Measurements from ENCODE around the gene PSMG3. TPM values are rescaled to one million over a fixed set of nuclear protein-coding genes. Genes with fewer than 3 reads are reported as not detected.

The PSMG3 gene
- polyA plus RNA-seq, 2 of the 4 experiments (the other 2 are of a cell fraction): 75.9 to 89.3 TPM

GRCh38 chr7:1562116-1562515, 7.7 kb downstream of the PSMG3 start:
- 86% methylated on average over 16 of the region's 16 CpGs for WGBS (ENCODE audit: missing lambda C conversion rate)
- H3K9me3 ChIP-seq: no peaks in the 10 kb centered on the region
- peak overlapping the region in 1 of 2 experiments; percentile 18; a peak in 1 of 6 replicates for H3K27ac ChIP-seq
- no peak for DNase-seq (ENCODE audit: low read depth in 1 of 2, low spot score in 1 of 2)
- FAIRE-seq: no peak
- no peak for ATAC-seq
- CTCF ChIA-PET: interaction anchor here (1.0 to 2.5 kb wide), 5 partner anchors 8 to 57 kb away, joined by 3 to 6 read pairs (median 4); no protein-coding TSS in a partner anchor
- H3K4me2 ChIP-seq: no peak overlapping the region
- peaks cover 40% of the 10 kb centered on the region for H3K4me1 ChIP-seq
- no peak for TF ChIP-seq RCOR1 (IDR thresholded peaks at IDR 0.05; ENCODE audit: low read depth, low read length)
- no peak for TF ChIP-seq JUN (IDR thresholded peaks at IDR 0.05)
- TF ChIP-seq FOSB (CRISPR knock-in tag; IDR thresholded peaks at IDR 0.05): no peak
- no peak for TF ChIP-seq FOXS1 (CRISPR knock-in tag; IDR thresholded peaks at IDR 0.05)
- TF ChIP-seq FOSL2 (IDR thresholded peaks at IDR 0.05): no peak
- no peak for TF ChIP-seq FOSL2 (CRISPR knock-in tag; IDR thresholded peaks at IDR 0.05)
- no peak for TF ChIP-seq HOXB5 (CRISPR knock-in tag; IDR thresholded peaks at IDR 0.05)
- TF ChIP-seq ELK1 (IDR thresholded peaks at IDR 0.05; ENCODE audit: low read depth, low read length): no peak
- TF ChIP-seq JUNB (IDR thresholded peaks at IDR 0.05): no peak
- TF ChIP-seq TP53 (CRISPR knock-in tag; IDR thresholded peaks at IDR 0.05): no peak
- no peak for TF ChIP-seq HOXA7 (CRISPR knock-in tag; IDR thresholded peaks at IDR 0.05)
- no peak for TF ChIP-seq CHD2 (IDR thresholded peaks at IDR 0.05; ENCODE audit: low read length, partially characterized antibody)
- TF ChIP-seq EP300 (IDR thresholded peaks at IDR 0.05): no peak
- H3K4me3 ChIP-seq: no peak overlapping the region
- POLR2A ChIA-PET: no interaction called here

- Histone ChIP-seq H3K9me3 (no peaks in the 10 kb centered on the region), H3K27ac (peak overlapping the region in 1 of 2 experiments; percentile 97; a peak in 2 of 6 replicates), H3K4me2 (no peak overlapping the region), H3K4me3 (no peak overlapping the region), H3K4me1 (peaks cover 40% of the 10 kb centered on the region)
- no peak for FAIRE-seq
- DNase-seq (ENCODE audit: low read depth in 1 of 2, low spot score in 1 of 2): no peak
- ChIA-PET CTCF (interaction anchor here (0.6 to 9.5 kb wide), 7 partner anchors 7 to 814 kb away, joined by 3 to 204 read pairs (median 4); no protein-coding TSS in a partner anchor), POLR2A (no interaction called here)
- 79% methylated on average over 34 of the region's 34 CpGs for WGBS (ENCODE audit: missing lambda C conversion rate)
- no peak for TF ChIP-seq ZNF302 (CRISPR knock-in tag; IDR thresholded peaks at IDR 0.05)
- no peak for TF ChIP-seq RARB (CRISPR knock-in tag; IDR thresholded peaks at IDR 0.05)
- TF ChIP-seq EP300 (IDR thresholded peaks at IDR 0.05): no peak
- no peak for TF ChIP-seq CHD2 (IDR thresholded peaks at IDR 0.05; ENCODE audit: low read length, partially characterized antibody)
- no peak for TF ChIP-seq POLR2AphosphoS2 (conservative IDR thresholded peaks at IDR 0.05; ENCODE audit: low read length)
- ATAC-seq: no peak
Observed at GRCh38 chr7:1561036-1561940, 8.5 kb downstream of the PSMG3 start.

- no peak for DNase-seq (ENCODE audit: low read depth in 1 of 2, low spot score in 1 of 2)
- no peak overlapping the region for H3K4me3 ChIP-seq
- CTCF ChIA-PET: interaction anchor here (0.6 to 9.5 kb wide), 4 partner anchors 10 to 814 kb away, joined by 3 to 204 read pairs (median 4); partner anchors contain the start of gene PSMG3
Observed at GRCh38 chr7:1560620-1561031, 9.2 kb downstream of the PSMG3 start.

More at GRCh38 chr7:1560620-1561031, 9.2 kb downstream of the PSMG3 start:
- FAIRE-seq (no peak), ATAC-seq (no peak)
- H3K27ac ChIP-seq: peak overlapping the region in 1 of 2 experiments; percentile 97; a peak in 3 of 6 replicates
- POLR2A ChIA-PET: no interaction called here
- peaks cover 47% of the 10 kb centered on the region for H3K4me1 ChIP-seq
- no peaks in the 10 kb centered on the region for H3K9me3 ChIP-seq
- 66% methylated on average over 3 of the region's 13 CpGs for WGBS (ENCODE audit: missing lambda C conversion rate)
- no peak overlapping the region for H3K4me2 ChIP-seq
- TF ChIP-seq POLR2A (IDR thresholded peaks at IDR 0.05; ENCODE audit: low read length): no peak
- TF ChIP-seq HDAC2 (IDR thresholded peaks at IDR 0.05): no peak
- no peak for TF ChIP-seq KDM1A (IDR thresholded peaks at IDR 0.05; ENCODE audit: low read depth)
- no peak for TF ChIP-seq CEBPB (IDR thresholded peaks at IDR 0.05)
- no peak for TF ChIP-seq HOXB5 (CRISPR knock-in tag; IDR thresholded peaks at IDR 0.05)
- TF ChIP-seq USF2 (IDR thresholded peaks at IDR 0.05): no peak
- TF ChIP-seq ZC3H11A (IDR thresholded peaks at IDR 0.05): no peak
- no peak for TF ChIP-seq KDM5A (IDR thresholded peaks at IDR 0.05)
- no peak for TF ChIP-seq HOXA7 (CRISPR knock-in tag; IDR thresholded peaks at IDR 0.05)
- TF ChIP-seq NPAS2 (CRISPR knock-in tag; IDR thresholded peaks at IDR 0.05; ENCODE audit: borderline replicate concordance): no peak
- no peak for TF ChIP-seq FOSL2 (IDR thresholded peaks at IDR 0.05)
- TF ChIP-seq FOSL2 (CRISPR knock-in tag; IDR thresholded peaks at IDR 0.05): no peak
- TF ChIP-seq HOXB13 (CRISPR knock-in tag; IDR thresholded peaks at IDR 0.05; ENCODE audit: low read depth): no peak
- TF ChIP-seq RCOR1 (IDR thresholded peaks at IDR 0.05; ENCODE audit: low read depth, low read length): no peak
- TF ChIP-seq RFX5 (IDR thresholded peaks at IDR 0.05): no peak
- no peak for TF ChIP-seq NFE2L2 (conservative IDR thresholded peaks at IDR 0.05; ENCODE audit: low read length)
- no peak for TF ChIP-seq FOXS1 (CRISPR knock-in tag; IDR thresholded peaks at IDR 0.05)
- TF ChIP-seq ZNF302 (CRISPR knock-in tag; IDR thresholded peaks at IDR 0.05): no peak
